SK-N-SH treated with all-trans-retinoic acid at 6 μM for 48 hours (cell line): ENCODE measurements around the gene CPZ.

ENCODE experiments used
- ATAC-seq: fragments of 200-7000 bp; cut with Tn5 transposase; 3 replicates; pipeline ENCODE4 v1.9.1; 2020; ENCODE audit warnings: mild to moderate bottlenecking, moderate library complexity
- ARNTL ChIP-seq: fragments of 450-650 bp; formaldehyde crosslinking; IDR thresholded peaks from 2 replicates; pipeline ENCODE4 v1.5.0; 2020; ENCODE audit warnings: low read depth, mild to moderate bottlenecking, moderate library complexity, borderline replicate concordance
- BACH2 ChIP-seq: fragments of 250-450 bp; sonication (Bioruptor Pico); IDR thresholded peaks from 2 replicates; pipeline ENCODE4 v1.9.0; 2021; ENCODE audit warnings: mild to moderate bottlenecking, borderline replicate concordance
- CSDC2 ChIP-seq: fragments of 250-450 bp; sonication (Bioruptor Pico); IDR thresholded peaks from 2 replicates; pipeline ENCODE4 v1.5.0; 2020; ENCODE audit warnings: mild to moderate bottlenecking, moderate library complexity
- ESRRG ChIP-seq: fragments of 250-450 bp; sonication (Bioruptor Pico); IDR thresholded peaks from 2 replicates; pipeline ENCODE4 v1.6.1; 2021; ENCODE audit warnings: mild to moderate bottlenecking
- GLIS3 ChIP-seq: fragments of 250-450 bp; sonication (Bioruptor Pico); IDR thresholded peaks from 2 replicates; pipeline ENCODE4 v1.5.0; 2020; ENCODE audit warnings: mild to moderate bottlenecking, moderate library complexity
- ISL1 ChIP-seq: fragments of 250-450 bp; sonication (Bioruptor Pico); IDR thresholded peaks from 2 replicates; pipeline ENCODE4 v2.1.2; 2022; ENCODE audit warnings: mild to moderate bottlenecking, moderate library complexity
- OSR1 ChIP-seq: fragments of 250-450 bp; sonication (Bioruptor Pico); IDR thresholded peaks from 2 replicates; pipeline ENCODE4 v1.8.0; 2022; ENCODE audit warnings: moderate library complexity, mild to moderate bottlenecking, inconsistent platforms
- PPARA ChIP-seq: fragments of 250-450 bp; sonication (Bioruptor Pico); IDR thresholded peaks from 2 replicates; pipeline ENCODE4 v1.5.0; 2020; ENCODE audit warnings: mild to moderate bottlenecking, borderline replicate concordance
- SNAI2 ChIP-seq: fragments of 250-450 bp; sonication (Bioruptor Pico); IDR thresholded peaks from 2 replicates; pipeline ENCODE4 v1.5.0; 2020; ENCODE audit warnings: mild to moderate bottlenecking, moderate library complexity
- TCF4 ChIP-seq: fragments of 250-450 bp; sonication (Bioruptor Pico); IDR thresholded peaks from 2 replicates; pipeline ENCODE4 v1.8.0; 2021; ENCODE audit warnings: mild to moderate bottlenecking, moderate library complexity, borderline replicate concordance
- TOX ChIP-seq: fragments of 250-450 bp; sonication (Bioruptor Pico); IDR thresholded peaks from 2 replicates; pipeline ENCODE4 v1.8.0; 2021; ENCODE audit warnings: mild to moderate bottlenecking, moderate library complexity, borderline replicate concordance
- ZC3H10 ChIP-seq: fragments of 250-450 bp; sonication (Bioruptor Pico); IDR thresholded peaks from 2 replicates; pipeline ENCODE4 v1.5.1; 2021; ENCODE audit warnings: mild to moderate bottlenecking, moderate library complexity
- ZNF565 ChIP-seq: fragments of 450-650 bp; formaldehyde crosslinking; conservative IDR thresholded peaks from 2 replicates; pipeline ENCODE4 v1.5.0; 2020; ENCODE audit warnings: low read depth, mild to moderate bottlenecking, moderate library complexity
- ZNF70 ChIP-seq: fragments of 450-650 bp; formaldehyde crosslinking; IDR thresholded peaks from 2 replicates; pipeline ENCODE4 v1.5.0; 2020; ENCODE audit warnings: mild to moderate bottlenecking, moderate library complexity
- ZNF8 ChIP-seq: fragments of 450-650 bp; formaldehyde crosslinking; IDR thresholded peaks from 2 replicates; pipeline ENCODE4 v1.5.0; 2020; ENCODE audit warnings: mild to moderate bottlenecking, moderate library complexity
- TF ChIP-seq, protein P1 (sequence below): fragments of 250-450 bp; sonication (Bioruptor Pico); IDR thresholded peaks from 2 replicates; pipeline ENCODE4 v1.5.1; 2020; ENCODE audit warnings: low read depth, mild to moderate bottlenecking, moderate library complexity
- TF ChIP-seq, protein P2 (sequence below): fragments of 250-450 bp; sonication (Bioruptor Pico); IDR thresholded peaks from 2 replicates; pipeline ENCODE4 v1.8.0; 2021; ENCODE audit warnings: low read depth, mild to moderate bottlenecking, moderate library complexity, borderline replicate concordance
- TF ChIP-seq, protein P3 (sequence below): fragments of 250-450 bp; sonication (Bioruptor Pico); IDR thresholded peaks from 2 replicates; pipeline ENCODE4 v1.5.1; 2021; ENCODE audit warnings: mild to moderate bottlenecking, moderate library complexity
- TF ChIP-seq, protein P4 (sequence below): fragments of 250-450 bp; sonication (Bioruptor Pico); IDR thresholded peaks from 2 replicates; pipeline ENCODE4 v1.8.0; 2020; ENCODE audit warnings: mild to moderate bottlenecking, moderate library complexity, borderline replicate concordance
- TF ChIP-seq, protein P5 (sequence below): fragments of 250-450 bp; sonication (Bioruptor Pico); IDR thresholded peaks from 2 replicates; pipeline ENCODE4 v1.5.0; 2020; ENCODE audit warnings: mild to moderate bottlenecking, moderate library complexity

Gene CPZ

DNA sequence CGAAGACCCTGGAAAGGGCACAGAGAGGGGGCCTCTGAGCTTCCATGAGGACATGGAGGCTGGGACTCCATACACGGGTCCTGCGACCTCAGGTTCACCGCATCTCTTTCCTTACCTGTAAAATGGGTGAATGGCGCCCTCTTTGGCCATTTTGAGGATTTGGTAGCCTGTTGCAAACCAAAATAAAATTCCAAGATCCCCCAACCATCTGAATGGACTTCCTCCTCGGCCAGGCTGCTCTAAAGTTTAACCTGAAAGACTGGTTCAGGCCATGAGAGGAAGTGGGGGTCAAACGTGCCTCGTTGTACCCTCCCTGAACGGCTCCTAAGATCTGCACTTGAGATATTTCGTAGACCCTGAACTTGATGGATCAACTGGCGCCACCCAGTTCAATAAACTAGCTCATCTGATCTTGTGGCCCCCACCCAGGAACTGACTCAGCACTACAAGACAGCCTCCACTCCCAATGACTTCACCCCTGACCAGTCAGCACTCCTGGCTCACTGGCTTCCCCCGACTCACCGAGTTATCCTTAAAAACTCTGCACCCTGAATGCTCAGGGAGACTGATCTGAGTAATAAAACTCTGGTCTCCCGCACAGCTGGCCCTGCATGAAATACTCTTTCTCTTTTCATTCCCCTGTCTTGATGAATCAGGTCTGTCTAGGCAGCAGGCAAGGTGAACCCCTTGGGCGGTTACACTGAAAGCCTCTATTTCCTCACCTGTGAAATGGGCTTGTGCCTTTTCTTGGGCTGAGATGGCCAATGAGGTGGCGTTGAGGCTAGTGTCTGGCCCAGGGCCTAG lies 45.3 kb upstream of the CPZ start:
- ATAC-seq, result peak; percentile 47; the same call in 2 of the 3 replicates
- TF ChIP-seq, protein P1, sequence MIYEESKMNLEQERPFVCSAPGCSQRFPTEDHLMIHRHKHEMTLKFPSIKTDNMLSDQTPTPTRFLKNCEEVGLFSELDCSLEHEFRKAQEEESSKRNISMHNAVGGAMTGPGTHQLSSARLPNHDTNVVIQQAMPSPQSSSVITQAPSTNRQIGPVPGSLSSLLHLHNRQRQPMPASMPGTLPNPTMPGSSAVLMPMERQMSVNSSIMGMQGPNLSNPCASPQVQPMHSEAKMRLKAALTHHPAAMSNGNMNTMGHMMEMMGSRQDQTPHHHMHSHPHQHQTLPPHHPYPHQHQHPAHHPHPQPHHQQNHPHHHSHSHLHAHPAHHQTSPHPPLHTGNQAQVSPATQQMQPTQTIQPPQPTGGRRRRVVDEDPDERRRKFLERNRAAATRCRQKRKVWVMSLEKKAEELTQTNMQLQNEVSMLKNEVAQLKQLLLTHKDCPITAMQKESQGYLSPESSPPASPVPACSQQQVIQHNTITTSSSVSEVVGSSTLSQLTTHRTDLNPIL (CRISPR knock-in tag), result no peak
- TF ChIP-seq ZNF565 (CRISPR knock-in tag) (no peak), ESRRG (no peak), SNAI2 (no peak), TCF4 (no peak), PPARA (CRISPR knock-in tag) (no peak), CSDC2 (CRISPR knock-in tag) (no peak), OSR1 (CRISPR knock-in tag) (no peak), ARNTL (no peak), GLIS3 (CRISPR knock-in tag) (no peak), BACH2 (CRISPR knock-in tag) (no peak), ZNF70 (no peak), TOX (CRISPR knock-in tag) (no peak), ISL1 (CRISPR knock-in tag) (no peak)
- TF ChIP-seq, protein P2, sequence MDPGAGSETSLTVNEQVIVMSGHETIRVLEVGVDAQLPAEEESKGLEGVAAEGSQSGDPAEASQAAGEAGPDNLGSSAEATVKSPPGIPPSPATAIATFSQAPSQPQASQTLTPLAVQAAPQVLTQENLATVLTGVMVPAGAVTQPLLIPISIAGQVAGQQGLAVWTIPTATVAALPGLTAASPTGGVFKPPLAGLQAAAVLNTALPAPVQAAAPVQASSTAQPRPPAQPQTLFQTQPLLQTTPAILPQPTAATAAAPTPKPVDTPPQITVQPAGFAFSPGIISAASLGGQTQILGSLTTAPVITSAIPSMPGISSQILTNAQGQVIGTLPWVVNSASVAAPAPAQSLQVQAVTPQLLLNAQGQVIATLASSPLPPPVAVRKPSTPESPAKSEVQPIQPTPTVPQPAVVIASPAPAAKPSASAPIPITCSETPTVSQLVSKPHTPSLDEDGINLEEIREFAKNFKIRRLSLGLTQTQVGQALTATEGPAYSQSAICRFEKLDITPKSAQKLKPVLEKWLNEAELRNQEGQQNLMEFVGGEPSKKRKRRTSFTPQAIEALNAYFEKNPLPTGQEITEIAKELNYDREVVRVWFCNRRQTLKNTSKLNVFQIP, result no peak
- TF ChIP-seq, protein P3, sequence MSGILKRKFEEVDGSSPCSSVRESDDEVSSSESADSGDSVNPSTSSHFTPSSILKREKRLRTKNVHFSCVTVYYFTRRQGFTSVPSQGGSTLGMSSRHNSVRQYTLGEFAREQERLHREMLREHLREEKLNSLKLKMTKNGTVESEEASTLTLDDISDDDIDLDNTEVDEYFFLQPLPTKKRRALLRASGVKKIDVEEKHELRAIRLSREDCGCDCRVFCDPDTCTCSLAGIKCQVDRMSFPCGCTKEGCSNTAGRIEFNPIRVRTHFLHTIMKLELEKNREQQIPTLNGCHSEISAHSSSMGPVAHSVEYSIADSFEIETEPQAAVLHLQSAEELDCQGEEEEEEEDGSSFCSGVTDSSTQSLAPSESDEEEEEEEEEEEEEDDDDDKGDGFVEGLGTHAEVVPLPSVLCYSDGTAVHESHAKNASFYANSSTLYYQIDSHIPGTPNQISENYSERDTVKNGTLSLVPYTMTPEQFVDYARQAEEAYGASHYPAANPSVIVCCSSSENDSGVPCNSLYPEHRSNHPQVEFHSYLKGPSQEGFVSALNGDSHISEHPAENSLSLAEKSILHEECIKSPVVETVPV (CRISPR knock-in tag), result no peak
- TF ChIP-seq, protein P4, sequence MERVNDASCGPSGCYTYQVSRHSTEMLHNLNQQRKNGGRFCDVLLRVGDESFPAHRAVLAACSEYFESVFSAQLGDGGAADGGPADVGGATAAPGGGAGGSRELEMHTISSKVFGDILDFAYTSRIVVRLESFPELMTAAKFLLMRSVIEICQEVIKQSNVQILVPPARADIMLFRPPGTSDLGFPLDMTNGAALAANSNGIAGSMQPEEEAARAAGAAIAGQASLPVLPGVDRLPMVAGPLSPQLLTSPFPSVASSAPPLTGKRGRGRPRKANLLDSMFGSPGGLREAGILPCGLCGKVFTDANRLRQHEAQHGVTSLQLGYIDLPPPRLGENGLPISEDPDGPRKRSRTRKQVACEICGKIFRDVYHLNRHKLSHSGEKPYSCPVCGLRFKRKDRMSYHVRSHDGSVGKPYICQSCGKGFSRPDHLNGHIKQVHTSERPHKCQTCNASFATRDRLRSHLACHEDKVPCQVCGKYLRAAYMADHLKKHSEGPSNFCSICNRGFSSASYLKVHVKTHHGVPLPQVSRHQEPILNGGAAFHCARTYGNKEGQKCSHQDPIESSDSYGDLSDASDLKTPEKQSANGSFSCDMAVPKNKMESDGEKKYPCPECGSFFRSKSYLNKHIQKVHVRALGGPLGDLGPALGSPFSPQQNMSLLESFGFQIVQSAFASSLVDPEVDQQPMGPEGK (CRISPR knock-in tag), result no peak

DNA sequence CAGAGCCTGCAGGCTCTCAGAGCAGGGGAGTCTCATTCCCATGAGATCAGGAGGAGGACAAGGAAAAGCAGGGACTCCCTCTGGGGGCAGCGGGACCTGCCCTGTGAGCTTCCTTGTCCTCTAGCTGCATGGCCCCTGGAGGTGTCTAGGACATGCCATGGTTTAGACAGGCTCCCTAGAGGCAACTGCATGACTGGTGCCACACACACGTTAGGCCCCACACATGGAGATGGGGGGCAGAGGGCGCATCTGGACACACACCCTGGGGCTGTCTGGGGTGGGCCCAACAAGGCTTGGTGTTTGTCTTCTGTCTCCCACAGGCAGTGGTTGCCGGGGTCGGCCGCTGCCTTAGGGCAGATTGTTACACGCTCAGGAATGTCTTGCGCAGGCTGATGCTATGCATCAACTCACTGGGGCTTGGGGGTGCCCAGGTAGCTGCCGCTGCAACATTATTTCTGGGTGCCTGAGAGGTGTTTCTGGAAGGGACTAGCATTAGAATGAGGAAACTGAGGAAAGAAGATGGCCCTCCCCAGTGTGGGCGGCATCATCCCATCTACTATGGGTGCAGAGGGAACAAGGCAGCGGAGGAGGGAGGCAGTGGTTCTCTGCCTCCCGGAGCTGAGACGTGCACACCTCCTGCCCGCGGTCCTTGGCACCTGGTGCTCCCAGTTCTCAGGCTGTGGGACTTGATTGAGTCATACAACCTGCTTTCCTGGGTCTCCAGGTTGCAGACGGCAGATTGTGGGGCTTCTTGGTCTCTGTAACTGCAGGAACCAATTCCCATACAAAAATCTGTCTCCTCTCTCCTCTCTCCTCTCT lies 44.4 kb upstream of the CPZ start:
- TF ChIP-seq ZNF565 (CRISPR knock-in tag), result no peak
- TF ChIP-seq, protein P2, result no peak
- TF ChIP-seq GLIS3 (CRISPR knock-in tag), result no peak
- TF ChIP-seq ZC3H10 (CRISPR knock-in tag), result no peak
- TF ChIP-seq ZNF8, result no peak
- TF ChIP-seq, protein P1 (CRISPR knock-in tag), result no peak
- no peak for TF ChIP-seq CSDC2 (CRISPR knock-in tag)
- TF ChIP-seq, protein P5, sequence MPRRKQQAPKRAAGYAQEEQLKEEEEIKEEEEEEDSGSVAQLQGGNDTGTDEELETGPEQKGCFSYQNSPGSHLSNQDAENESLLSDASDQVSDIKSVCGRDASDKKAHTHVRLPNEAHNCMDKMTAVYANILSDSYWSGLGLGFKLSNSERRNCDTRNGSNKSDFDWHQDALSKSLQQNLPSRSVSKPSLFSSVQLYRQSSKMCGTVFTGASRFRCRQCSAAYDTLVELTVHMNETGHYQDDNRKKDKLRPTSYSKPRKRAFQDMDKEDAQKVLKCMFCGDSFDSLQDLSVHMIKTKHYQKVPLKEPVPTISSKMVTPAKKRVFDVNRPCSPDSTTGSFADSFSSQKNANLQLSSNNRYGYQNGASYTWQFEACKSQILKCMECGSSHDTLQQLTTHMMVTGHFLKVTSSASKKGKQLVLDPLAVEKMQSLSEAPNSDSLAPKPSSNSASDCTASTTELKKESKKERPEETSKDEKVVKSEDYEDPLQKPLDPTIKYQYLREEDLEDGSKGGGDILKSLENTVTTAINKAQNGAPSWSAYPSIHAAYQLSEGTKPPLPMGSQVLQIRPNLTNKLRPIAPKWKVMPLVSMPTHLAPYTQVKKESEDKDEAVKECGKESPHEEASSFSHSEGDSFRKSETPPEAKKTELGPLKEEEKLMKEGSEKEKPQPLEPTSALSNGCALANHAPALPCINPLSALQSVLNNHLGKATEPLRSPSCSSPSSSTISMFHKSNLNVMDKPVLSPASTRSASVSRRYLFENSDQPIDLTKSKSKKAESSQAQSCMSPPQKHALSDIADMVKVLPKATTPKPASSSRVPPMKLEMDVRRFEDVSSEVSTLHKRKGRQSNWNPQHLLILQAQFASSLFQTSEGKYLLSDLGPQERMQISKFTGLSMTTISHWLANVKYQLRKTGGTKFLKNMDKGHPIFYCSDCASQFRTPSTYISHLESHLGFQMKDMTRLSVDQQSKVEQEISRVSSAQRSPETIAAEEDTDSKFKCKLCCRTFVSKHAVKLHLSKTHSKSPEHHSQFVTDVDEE (CRISPR knock-in tag), result no peak
- TF ChIP-seq ESRRG, result no peak
- no peak for ATAC-seq
